GM18508 (cell line): ENCODE data around the gene IQCK.

ENCODE experiments used
- ATAC-seq: cut with Tn5 transposase; IDR thresholded peaks from one replicate; pipeline ENCODE4 v1.9.1; 2021; ENCODE audit warnings: moderate number of reproducible peaks; ENCODE audit not compliant: insufficient read depth, unreplicated experiment

The IQCK gene

GRCh38 chr16:19898166-19898565 is 180.1 kb downstream of the IQCK start:
- no peak for ATAC-seq

DNA sequence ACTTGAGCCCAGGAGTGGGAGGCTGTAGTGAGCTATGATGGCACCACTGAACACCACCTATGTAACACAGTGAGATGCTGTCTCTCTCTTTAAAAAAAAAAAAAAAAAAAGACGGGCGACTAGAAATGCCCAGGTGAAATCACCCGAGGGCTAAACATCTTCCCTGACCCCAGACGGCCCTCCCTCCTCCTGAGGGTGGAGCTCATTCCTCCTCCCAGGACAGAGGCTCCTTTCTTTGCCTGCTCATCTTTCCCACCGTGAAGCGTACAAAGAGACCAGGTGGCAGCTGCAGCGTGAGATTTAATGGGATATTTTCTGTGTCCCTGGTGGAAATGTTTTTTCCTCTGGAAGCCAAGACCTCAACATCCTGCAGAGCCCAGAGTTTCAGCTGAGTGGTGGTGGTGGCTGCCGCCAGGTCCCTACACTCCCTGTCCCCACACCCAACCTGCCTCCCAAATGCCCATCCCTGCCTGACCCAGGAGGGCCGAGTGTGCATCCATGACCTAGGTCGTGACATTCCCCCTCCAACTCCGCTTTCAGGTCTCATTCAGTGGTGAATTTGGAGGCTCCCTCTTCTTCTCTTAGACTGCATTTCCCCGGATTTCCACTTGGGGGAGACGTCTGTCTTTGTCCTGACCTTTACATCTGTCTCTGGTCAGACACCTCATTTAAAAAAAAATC is 181.0 kb downstream of the IQCK start:
- ATAC-seq, result no peak

DNA sequence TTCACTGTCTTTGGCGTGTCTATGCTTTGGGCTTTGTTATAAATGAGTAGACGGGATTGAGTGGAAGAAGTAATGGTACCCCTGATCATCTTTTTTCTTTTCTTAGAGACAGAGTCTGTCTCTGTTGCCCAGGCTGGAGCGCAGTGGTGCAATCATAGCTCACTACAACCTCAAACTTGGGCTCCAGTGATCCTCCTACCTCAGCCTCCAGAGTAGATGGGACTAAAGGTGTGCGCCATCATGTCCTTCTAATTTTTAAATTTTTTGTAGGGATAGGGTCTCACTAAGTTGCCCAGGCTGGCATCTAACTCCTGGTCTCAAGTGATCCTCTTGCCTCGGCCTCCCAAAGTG is 181.5 kb downstream of the IQCK start:
- no peak for ATAC-seq

DNA sequence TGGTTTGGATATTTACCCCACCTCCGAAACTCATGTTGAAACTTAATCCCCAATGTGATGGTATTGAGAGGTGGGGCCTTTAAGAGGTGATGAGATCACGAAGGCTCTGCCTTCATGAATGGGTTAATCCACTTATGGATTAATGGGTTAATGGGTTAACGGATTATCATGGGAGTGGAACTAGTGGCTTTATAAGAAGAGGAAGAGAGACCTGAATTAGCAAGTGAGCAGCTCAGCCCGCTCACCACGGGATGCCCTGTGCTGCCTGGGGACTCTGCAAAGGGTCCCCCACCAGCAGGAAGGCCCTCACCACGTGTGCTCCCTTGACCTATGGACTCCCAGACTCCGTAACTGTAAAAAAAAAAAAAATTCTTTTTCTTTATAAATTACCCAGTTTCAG is 183.1 kb downstream of the IQCK start:
- no peak for ATAC-seq

DNA sequence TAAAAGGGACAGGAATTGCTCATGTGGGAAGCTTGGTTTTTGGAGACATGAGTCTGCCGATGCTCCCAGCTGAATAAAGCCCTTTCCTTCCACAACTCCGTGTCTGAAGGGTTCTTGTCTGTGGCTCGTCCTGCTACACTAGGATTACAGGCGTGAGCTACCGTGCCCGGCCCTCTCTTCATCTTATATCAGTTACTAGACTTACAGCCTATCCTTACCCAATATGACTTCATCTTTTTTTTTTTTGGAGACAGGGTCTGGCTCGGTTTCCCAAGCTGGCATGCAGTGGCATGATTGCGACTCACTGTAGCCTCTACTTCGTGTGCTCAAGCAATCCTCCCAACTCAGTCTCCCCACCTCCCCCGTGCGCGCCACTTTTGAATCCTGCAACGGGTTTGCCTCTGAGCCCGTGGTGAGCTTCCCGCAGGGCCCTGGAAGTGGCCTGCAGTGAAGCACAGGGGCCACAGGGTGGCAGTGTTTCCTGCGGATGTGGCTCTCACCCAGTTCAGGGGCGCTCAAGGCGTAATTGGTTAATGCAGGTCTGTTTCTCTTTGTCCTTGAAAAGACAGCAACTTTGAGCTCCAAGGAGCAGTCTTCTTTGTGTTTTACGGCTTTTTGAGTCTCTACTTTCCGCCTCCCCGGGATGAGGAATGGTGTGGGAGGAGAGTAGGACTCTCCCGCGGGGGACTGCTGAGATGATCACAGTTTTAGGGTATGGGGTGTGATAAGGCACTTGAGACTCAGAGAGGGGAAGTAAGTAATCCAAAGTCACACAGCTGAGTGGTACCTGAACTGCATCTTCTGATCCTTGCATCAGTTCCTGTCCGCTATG is 189.3 kb downstream of the IQCK start:
- ATAC-seq, result no peak
